HEK293T (cell line): ENCODE data around the gene MDC1.
"Not testable (repeated sequence)": the region's sequence is repeated elsewhere in the genome, so short reads cannot be mapped to it uniquely, and the experiment has no call there.

Source experiments
- CTCF ChIA-PET: fragments of 350-600 bp; formaldehyde crosslinking; extraction: SDS; loops from one replicate; lab custom pipeline; 2021; ENCODE audit warnings: antibody characterized with exemption, inconsistent platforms; lab: Yijun Ruan, JAX
- POLR2A ChIA-PET: fragments of 350-600 bp; formaldehyde crosslinking; extraction: SDS; loops from one replicate; lab custom pipeline; 2020; ENCODE audit warnings: antibody characterized with exemption, inconsistent platforms; lab: Yijun Ruan, JAX
- DNase-seq: peaks from one replicate; pipeline ENCODE4 v3.0.0; 2012; ENCODE audit warnings: mixed read lengths; ENCODE audit errors: extremely low spot score
- ARNT ChIP-seq: fragments of 450-650 bp; IDR thresholded peaks from 2 replicates; pipeline ENCODE4 v1.6.1; 2017; ENCODE audit warnings: mild to moderate bottlenecking
- BHLHE40 ChIP-seq: fragments of 450-650 bp; IDR thresholded peaks from 2 replicates; pipeline ENCODE4 v1.6.1; 2016; ENCODE audit warnings: mild to moderate bottlenecking, moderate library complexity, borderline replicate concordance
- CTBP1 ChIP-seq: fragments of 450-650 bp; IDR thresholded peaks from 2 replicates; pipeline ENCODE4 v1.6.1; 2016; ENCODE audit warnings: borderline replicate concordance
- ELF4 ChIP-seq: fragments of 450-650 bp; IDR thresholded peaks from 2 replicates; pipeline ENCODE4 v1.6.1; 2017; ENCODE audit warnings: antibody characterized with exemption
- FOXA1 ChIP-seq: fragments of 450-650 bp; IDR thresholded peaks from 2 replicates; pipeline ENCODE4 v1.6.1; 2016; ENCODE audit warnings: mild to moderate bottlenecking
- FOXK2 ChIP-seq: fragments of 450-650 bp; IDR thresholded peaks from 2 replicates; pipeline ENCODE4 v1.6.1; 2016; ENCODE audit warnings: mild to moderate bottlenecking
- FOXM1 ChIP-seq: fragments of 450-650 bp; IDR thresholded peaks from 2 replicates; pipeline ENCODE4 v1.6.1; 2017; ENCODE audit warnings: mild to moderate bottlenecking, borderline replicate concordance
- HDGF ChIP-seq: fragments of 450-650 bp; IDR thresholded peaks from 2 replicates; pipeline ENCODE4 v1.6.1; 2017; ENCODE audit warnings: antibody characterized with exemption, borderline replicate concordance
- L3MBTL2 ChIP-seq: fragments of 450-650 bp; conservative IDR thresholded peaks from 2 replicates; pipeline ENCODE4 v1.6.1; 2016; ENCODE audit warnings: mild to moderate bottlenecking
- LEF1 ChIP-seq: fragments of 450-650 bp; IDR thresholded peaks from 2 replicates; pipeline ENCODE4 v1.6.1; 2017; ENCODE audit warnings: mild to moderate bottlenecking, borderline replicate concordance
- NFRKB ChIP-seq: fragments of 450-650 bp; IDR thresholded peaks from 2 replicates; pipeline ENCODE4 v1.6.1; 2016; ENCODE audit warnings: mild to moderate bottlenecking, moderate library complexity
- SP1 ChIP-seq: fragments of 450-650 bp; IDR thresholded peaks from 2 replicates; pipeline ENCODE4 v1.6.1; 2017
- SUZ12 ChIP-seq: fragments of 450-650 bp; IDR thresholded peaks from 2 replicates; pipeline ENCODE4 v1.6.1; 2016; ENCODE audit warnings: mild to moderate bottlenecking
- TARDBP ChIP-seq: fragments of 450-650 bp; IDR thresholded peaks from 2 replicates; pipeline ENCODE4 v1.6.1; 2016
- ZNF384 ChIP-seq: fragments of 450-650 bp; IDR thresholded peaks from 2 replicates; pipeline ENCODE4 v1.6.1; 2016
- TF ChIP-seq, protein P1 (sequence below): fragments of 450-650 bp; IDR thresholded peaks from 2 replicates; pipeline ENCODE4 v1.6.1; 2016

The MDC1 gene

DNA sequence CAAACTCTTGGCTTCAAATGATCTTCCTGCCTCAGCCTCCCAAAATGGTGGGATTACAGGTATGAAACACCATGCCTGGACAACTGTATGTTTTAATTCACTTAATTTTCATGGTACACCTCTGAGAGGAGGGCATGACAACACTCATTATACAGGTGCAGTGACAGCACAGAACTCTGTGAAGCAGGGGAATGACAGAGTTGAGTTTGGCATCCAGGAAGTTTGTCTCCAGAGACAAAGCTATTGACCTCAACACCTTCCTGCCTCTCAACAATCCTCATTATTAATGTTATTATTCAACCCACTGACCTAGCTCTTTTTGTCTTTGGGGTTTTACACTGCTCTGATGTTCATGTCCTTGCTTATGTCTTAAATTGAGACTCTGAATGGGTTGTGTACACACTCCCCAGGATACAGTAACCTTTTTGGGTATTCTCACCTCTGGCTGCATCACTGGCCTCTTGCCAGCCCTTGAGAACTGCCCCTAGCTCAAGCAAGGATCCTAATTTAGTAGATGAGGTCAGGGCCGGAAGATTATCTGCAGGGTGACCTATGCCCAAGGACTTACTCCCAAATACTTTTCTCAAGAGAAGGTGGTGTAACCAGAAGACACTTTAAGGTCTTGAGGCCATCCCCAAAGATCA lies 40.3 kb upstream of the MDC1 start:
- ChIA-PET POLR2A (interaction anchor here (1.0 kb wide), 1 partner anchor 40 kb away, joined by 3 read pairs; the partner anchor contains the start of gene MDC1), CTCF (no interaction called here)
- TF ChIP-seq FOXM1 (no peak), SUZ12 (no peak), SP1 (no peak), HDGF (no peak), LEF1 (no peak)
- DNase-seq, result no peak

- DNase-seq, CTCF ChIA-PET: not testable (repeated sequence)
- POLR2A ChIA-PET, result interaction anchor here (1.0 kb wide), 1 partner anchor 39 kb away, joined by 3 read pairs; the partner anchor contains the start of gene MDC1
Observed at GRCh38 chr6:30756405-30757003, 39.4 kb upstream of the MDC1 start.

GRCh38 chr6:30754631-30755030 lies 37.5 kb upstream of the MDC1 start:
- no peak for DNase-seq
- no peak for TF ChIP-seq BHLHE40
- TF ChIP-seq L3MBTL2, result no peak
- ChIA-PET POLR2A (no interaction called here), CTCF (interaction anchor here (1.5 kb wide), 1 partner anchor 8 kb away, joined by 10 read pairs; no protein-coding TSS in a partner anchor)

- DNase-seq, result no peak
- ChIA-PET POLR2A (interaction anchor here (1.8 kb wide), 1 partner anchor 9 kb away, joined by 8 read pairs; the partner anchor contains the start of gene IER3), CTCF (interaction anchor here (0.6 kb wide), 1 partner anchor 17 kb away, joined by 3 read pairs; no protein-coding TSS in a partner anchor)
- no peak for TF ChIP-seq ARNT
- TF ChIP-seq TARDBP, result no peak
- no peak for TF ChIP-seq SUZ12
- TF ChIP-seq L3MBTL2, result no peak
- no peak for TF ChIP-seq NFRKB
- no peak for TF ChIP-seq CTBP1
- TF ChIP-seq ZNF384, result no peak
- TF ChIP-seq BHLHE40, result no peak
- no peak for TF ChIP-seq FOXK2
- TF ChIP-seq LEF1, result no peak
- no peak for TF ChIP-seq HDGF
Observed at GRCh38 chr6:30752157-30752927, 35.3 kb upstream of the MDC1 start.

- CTCF ChIA-PET, result no interaction called here
- no peak for DNase-seq
- POLR2A ChIA-PET, result no interaction called here
- TF ChIP-seq ARNT (no peak), TARDBP (no peak)
Observed at GRCh38 chr6:30750379-30750668, 33.2 kb upstream of the MDC1 start.

- TF ChIP-seq FOXA1, result no peak
- no peak for TF ChIP-seq L3MBTL2
- no peak for TF ChIP-seq NFRKB
- TF ChIP-seq FOXM1, result no peak
- TF ChIP-seq ELF4, result no peak
- TF ChIP-seq BHLHE40, result no peak
- no peak for TF ChIP-seq TARDBP
- TF ChIP-seq CTBP1, result no peak
- TF ChIP-seq ARNT, result no peak
- TF ChIP-seq ZNF384, result no peak
- no peak for TF ChIP-seq SUZ12
- TF ChIP-seq, protein P1, sequence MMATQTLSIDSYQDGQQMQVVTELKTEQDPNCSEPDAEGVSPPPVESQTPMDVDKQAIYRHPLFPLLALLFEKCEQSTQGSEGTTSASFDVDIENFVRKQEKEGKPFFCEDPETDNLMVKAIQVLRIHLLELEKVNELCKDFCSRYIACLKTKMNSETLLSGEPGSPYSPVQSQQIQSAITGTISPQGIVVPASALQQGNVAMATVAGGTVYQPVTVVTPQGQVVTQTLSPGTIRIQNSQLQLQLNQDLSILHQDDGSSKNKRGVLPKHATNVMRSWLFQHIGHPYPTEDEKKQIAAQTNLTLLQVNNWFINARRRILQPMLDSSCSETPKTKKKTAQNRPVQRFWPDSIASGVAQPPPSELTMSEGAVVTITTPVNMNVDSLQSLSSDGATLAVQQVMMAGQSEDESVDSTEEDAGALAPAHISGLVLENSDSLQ, result no peak
- TF ChIP-seq FOXK2, result no peak
- TF ChIP-seq SP1, result no peak
- TF ChIP-seq HDGF, result no peak
- TF ChIP-seq LEF1, result no peak
- ChIA-PET CTCF (no interaction called here), POLR2A (interaction anchor here (0.6 kb wide), 1 partner anchor 33 kb away, joined by 3 read pairs; the partner anchor contains the start of gene MDC1)
- no peak for DNase-seq
Observed at GRCh38 chr6:30749554-30750378, 32.7 kb upstream of the MDC1 start.

- TF ChIP-seq SP1 (no peak), TARDBP (no peak), ARNT (no peak), ELF4 (no peak), CTBP1 (no peak), FOXM1 (no peak), NFRKB (no peak), L3MBTL2 (no peak), LEF1 (no peak)
- TF ChIP-seq, protein P1, result no peak
- ChIA-PET POLR2A (interaction anchor here (0.6 kb wide), 1 partner anchor 32 kb away, joined by 3 read pairs; the partner anchor contains the start of gene MDC1), CTCF (no interaction called here)
- DNase-seq, result no peak
Observed at GRCh38 chr6:30748851-30749540, 31.9 kb upstream of the MDC1 start.
